Measurements from ENCODE around the gene NRF1.

The NRF1 gene

GRCh38 chr7:129741743-129742213 lies 130.3 kb downstream of the NRF1 start:
- DNase-seq: no peak

DNA sequence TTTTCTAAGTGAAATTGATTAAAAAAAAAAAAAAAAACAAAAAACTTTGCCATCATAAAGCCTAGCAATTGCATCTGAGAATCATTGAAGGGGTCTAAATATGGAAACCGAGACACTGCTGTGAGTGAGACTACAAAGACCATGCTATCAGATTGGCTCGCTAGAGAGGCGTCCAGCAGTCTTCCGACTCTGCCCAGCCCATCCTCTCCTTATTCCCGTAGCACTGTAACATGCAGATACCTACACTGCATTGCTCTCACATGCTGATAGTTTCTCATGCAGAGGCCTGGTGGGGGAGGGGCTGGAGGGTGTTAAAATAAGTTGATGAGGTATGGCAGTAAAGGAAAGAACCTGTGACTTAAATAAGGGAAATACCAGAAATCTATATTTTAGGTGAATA lies 130.7 kb downstream of the NRF1 start:
- no peak for DNase-seq

DNA sequence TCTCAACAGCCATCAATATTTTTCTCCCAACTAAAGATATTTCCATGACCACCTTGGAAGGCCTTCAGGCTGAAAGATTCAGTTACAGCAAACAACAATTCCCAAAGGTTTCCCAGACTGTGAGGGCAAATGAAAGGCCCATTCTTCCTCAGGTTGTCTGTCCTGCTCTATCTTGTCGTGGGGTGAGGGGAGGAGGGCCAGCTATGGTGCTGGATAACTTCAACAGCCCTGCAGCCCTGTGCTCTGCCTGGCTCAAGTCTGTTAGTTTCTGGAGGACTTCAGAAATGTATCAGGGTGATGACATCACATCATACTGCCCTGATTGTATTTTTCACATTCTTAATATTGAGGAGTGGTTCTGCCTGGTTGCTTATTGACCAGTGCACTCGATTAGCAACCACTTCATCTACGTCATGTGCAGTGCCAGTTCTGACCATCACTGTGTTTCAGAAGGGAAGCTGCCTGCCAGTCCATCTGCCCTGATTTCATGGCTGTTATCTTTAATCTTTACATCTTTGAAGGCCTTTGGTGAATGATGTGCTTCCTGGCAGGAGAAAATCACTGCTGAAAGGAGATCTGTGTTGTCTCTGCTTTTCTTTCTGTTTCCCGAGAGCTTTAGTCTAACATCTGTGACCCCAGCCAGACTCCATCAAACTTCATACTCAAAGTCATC lies 135.5 kb downstream of the NRF1 start:
- DNase-seq: no peak

GRCh38 chr7:129748356-129749109 lies 137.0 kb downstream of the NRF1 start:
- DNase-seq: no peak

DNA sequence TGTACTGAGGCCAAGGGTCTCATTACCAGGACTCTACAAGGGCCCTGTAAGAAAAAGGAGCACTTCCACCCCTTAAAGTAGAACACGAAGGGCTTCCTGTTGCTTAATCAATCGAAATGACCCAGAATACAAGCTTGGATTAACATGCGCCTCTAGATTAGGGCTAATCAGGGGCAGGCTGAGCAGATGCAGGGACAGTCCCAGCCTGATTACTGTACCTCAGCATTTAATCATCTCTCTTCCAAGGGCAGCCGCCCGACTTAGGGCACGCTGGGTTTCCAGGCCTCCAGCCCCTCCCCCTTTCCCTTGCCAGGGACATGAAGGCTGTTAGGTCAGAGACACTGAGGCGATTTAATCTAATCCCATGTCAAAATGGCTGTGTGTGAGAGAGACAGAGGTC lies 138.6 kb downstream of the NRF1 start:
- peak; percentile 93 for DNase-seq

DNA sequence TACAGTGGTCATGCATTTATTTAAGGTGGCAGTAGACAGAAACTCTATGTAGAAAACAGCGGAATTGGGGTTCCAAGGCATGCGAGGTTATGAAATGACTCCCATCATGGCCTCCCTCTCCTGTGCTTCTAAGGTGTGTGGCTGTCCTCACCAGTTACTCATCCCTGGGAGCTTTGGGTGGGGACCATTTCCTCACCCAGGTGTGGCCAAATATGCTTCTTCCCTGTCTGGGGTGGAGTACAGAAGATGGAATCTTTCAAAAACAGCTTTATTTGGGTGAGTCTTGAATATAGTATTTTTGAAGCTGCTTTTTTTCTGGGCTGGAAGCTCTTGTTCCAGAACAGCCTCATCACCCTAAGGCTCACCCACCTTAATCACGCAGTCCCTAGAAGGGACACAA lies 139.0 kb downstream of the NRF1 start:
- DNase-seq: peak; percentile 32

DNA sequence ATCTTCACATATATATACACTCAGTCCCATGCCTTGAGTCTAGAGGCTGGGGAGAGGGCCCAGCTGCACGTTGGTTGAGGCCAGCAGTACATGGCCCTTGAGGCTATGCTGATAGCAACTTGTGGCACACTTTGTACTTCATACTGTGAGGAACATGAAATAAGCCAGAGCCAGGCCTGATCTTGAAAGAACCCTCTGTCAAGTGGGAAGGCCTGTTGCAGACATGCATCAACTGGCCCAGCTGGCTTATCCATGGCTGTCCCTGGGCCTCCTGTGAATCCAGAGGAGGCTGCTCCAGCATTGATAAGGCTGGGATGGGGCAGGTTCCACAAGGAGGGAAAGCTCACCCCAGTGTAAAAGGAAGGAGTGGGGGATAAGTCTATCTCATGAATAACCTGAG lies 140.4 kb downstream of the NRF1 start:
- DNase-seq: no peak

DNA sequence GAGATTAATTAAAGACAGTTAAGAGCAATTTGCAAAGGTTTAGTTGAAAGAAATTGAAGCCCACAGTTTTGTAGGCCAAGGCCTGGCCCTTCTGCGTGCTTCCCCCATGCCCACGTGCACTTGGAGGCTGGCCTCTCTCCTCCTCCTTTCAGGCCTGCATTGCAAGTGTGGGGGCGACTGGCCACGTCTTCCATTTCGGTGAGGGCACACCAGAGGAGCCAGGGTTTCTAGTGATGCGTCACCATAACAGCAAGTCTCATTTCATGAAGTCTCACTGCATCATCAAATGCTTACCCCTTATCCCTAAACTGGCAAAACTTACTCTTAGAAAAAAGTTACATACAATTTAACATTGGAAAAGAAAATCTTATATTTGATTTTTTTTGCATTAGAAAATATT lies 141.2 kb downstream of the NRF1 start:
- DNase-seq: no peak

GRCh38 chr7:129754406-129754805 lies 142.9 kb downstream of the NRF1 start:
- DNase-seq: no peak

DNA sequence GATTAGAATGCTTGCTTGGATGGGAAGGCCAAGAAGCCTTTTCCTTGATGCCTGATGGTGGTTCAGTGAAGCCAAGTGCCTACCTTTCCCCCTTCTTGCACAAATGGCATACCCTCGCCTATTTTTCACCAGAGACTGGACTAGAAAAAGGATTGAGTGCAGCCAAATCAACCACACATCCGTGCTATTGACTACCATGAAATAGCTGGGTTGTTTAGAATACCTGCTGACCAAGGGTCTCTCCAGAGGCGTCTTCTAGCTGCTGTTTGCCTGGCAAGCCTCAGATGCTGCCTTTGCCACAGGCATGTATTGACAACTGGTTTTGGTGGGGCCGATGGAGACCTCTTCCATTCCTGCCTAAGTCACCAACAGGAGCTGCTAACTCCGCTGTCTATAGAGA lies 146.5 kb downstream of the NRF1 start:
- no peak for DNase-seq

DNA sequence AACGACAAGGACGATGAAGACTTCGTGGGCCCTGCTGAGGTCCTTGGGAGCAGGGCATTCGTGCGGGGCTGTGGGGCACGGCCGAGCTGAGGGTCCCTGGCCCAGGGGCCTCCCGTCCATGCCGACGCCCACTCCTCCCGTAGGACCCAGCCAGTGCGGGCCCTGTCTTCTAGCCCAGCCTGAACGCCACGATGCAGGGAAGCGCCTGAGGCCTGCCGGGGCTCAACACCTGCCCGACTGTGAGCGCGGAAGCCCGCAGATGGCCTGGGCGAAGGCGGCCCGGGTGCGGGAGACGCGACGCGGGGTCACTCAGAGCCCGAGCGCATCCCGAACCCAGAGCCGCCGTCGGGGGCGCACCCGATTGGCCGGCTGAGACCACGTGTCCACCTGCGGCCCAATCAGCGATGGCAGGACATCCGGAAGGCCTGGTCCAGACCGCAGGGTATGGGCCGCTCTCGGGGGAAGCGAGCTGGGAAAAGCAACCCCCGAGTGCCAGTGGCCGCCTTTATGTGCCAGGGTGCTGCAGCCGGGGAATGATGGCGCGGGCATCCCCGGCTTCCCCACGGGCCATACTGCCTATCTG lies 151.0 kb downstream of the NRF1 start:
- DNase-seq: no peak

GRCh38 chr7:129764247-129765084 lies 152.9 kb downstream of the NRF1 start:
- DNase-seq: no peak

- DNase-seq: no peak
These were observed 153.8 kb downstream of the NRF1 start for GRCh38 chr7:129765352-129765751.

- DNase-seq: no peak
These were observed 155.8 kb downstream of the NRF1 start for GRCh38 chr7:129767120-129768015.

DNA sequence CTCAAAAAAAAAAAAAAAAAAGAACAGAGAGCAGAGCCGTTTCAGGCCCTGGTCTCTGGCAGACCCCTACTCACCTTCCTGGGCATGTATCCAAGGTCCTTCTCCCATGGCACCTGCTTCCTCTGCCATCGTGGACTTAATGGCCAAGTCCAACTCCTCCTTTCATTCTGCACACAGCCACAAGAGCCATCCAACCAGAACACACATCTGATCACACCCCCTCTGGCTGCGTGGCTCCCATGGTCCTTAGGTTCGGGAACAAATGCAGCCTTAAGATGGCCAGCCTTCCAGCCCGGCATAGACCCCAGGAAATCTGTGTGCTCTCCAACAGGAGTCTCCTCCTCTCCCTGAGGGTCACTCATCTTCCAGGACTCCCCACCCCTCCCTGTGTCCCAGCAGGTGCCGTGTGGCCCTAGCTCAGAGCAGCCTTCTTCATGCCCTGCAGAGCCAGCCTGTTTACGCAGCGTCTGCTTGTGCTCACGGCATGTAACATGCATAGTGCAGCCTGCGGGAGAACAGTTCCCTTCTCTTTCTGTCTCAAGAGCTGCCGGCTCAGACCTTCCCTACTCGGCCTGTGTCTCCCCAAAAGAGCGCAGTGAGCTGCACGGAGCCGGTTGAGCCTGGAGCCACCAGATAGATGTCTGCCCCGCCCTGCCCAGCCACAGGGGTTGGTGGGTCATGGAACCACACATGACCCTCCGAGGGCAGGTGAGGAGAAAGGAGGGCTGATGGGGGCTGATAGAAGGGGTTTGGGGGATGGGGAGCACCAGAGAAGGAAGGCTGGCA lies 157.3 kb downstream of the NRF1 start:
- DNase-seq: peak; percentile 82

GRCh38 chr7:129769400-129769774 lies 157.9 kb downstream of the NRF1 start:
- no peak for DNase-seq

DNA sequence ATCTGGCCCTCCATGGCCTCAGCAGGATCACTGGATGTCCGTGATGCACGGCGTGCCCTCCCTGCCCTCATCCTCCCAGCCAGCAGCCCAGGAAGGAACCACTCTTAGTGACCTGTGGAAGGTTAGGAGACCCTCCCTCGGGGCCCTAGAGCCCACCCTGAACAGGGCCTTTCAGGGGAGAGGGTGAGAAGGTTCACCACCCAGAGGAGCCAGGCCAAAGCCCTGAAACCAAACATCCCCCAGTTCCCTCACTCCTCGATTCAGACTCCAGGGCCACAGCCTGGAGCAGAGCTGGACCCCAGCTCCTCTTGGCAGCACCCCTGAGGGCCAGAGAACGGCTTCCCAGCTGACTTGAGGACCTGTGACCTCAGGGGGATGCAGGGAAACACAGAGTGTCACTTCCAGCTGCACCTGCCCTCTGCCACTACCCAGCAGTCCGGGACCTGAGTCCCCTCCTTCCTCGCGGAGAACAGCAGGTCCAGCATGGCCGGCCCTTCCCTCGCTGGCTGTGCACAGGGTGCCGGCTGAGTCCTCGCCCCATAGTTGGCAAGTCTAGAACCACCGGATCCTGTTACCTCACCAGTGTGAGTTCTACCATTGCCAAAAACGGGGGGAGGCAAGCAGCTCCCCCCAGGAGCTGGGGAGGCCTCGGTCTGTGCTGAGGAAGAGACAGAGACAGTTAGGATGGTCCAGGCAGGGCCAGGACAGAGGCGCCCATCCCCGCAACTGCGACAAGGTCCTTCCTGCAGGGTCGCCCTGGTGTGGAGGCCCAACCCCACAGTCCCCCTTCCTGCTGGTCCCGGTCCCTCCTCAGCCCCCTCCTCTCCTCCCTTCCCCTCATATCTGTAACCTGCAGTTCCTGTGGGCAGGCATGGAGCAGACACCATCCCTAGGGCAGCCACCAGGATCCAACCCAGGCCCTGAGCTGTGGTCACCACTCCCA lies 158.6 kb downstream of the NRF1 start:
- DNase-seq: no peak

- peak; percentile 94 for DNase-seq
These were observed 159.8 kb downstream of the NRF1 start for GRCh38 chr7:129771201-129771927.

GRCh38 chr7:129771928-129772479 lies 160.5 kb downstream of the NRF1 start:
- no peak for DNase-seq

Data from hematopoietic multipotent progenitor cell treated with erythropoietin and hydrocortisone succinate and interleukin-3 and kit ligand, for 6 days (in vitro differentiated cells).